ENCODE data around the gene TRDN.

The TRDN gene

DNA sequence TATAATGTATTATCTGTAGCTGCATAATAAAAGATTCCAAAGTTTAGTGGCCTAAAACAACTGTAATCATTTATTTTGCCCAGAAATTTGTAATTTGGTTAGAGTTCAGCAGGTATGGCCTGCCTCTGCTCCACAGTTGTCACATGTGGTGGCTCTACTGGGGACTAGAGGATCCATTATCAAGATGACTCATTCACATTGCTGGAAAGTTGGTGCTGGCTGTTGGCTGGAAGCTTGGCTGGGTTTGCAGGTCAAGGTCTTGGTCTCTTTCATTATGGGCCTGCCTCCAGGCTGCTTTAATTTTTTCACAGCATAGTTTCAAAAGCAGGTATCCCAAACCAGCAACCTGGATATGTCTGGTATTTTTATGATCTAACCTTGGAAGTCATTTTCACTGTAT lies 17.6 kb downstream of the TRDN start:
- Histone ChIP-seq H3K4me1 (ENCODE audit: insufficient read depth, low read length, poor library complexity, severe bottlenecking) (no peaks in the 10 kb centered on the region), H3K9ac (ENCODE audit: low read depth, low read length, poor library complexity, severe bottlenecking) (no peak overlapping the region), H3K4me2 (ENCODE audit: low read depth, low read length, poor library complexity, severe bottlenecking) (no peak overlapping the region), H2AFZ (ENCODE audit: low read length) (no peak overlapping the region), H3K27me3 (ENCODE audit: insufficient read depth, low read length, poor library complexity, severe bottlenecking) (no peaks in the 10 kb centered on the region), H3K79me2 (ENCODE audit: insufficient read depth, low read length) (no peaks in the 10 kb centered on the region), H3F3A (ENCODE audit: low read depth) (no peaks in the 10 kb centered on the region), H3K9me2 (replicated peaks; ENCODE audit: low read depth, low read length) (no peaks in the 10 kb centered on the region), H4K20me1 (ENCODE audit: insufficient read depth, low read length, poor library complexity, severe bottlenecking) (no peaks in the 10 kb centered on the region), H3K36me3 (ENCODE audit: insufficient read depth, low read length) (no peaks in the 10 kb centered on the region), H3K4me3 (ENCODE audit: low read length, poor library complexity, severe bottlenecking) (no peak overlapping the region), H3K9me3 (ENCODE audit: insufficient read depth, low read depth, low read length) (no peaks in the 10 kb centered on the region)
- no peak for TF ChIP-seq EZH2phosphoT487 (IDR thresholded peaks at IDR 0.05; ENCODE audit: borderline replicate concordance)
- TF ChIP-seq, protein P1, sequence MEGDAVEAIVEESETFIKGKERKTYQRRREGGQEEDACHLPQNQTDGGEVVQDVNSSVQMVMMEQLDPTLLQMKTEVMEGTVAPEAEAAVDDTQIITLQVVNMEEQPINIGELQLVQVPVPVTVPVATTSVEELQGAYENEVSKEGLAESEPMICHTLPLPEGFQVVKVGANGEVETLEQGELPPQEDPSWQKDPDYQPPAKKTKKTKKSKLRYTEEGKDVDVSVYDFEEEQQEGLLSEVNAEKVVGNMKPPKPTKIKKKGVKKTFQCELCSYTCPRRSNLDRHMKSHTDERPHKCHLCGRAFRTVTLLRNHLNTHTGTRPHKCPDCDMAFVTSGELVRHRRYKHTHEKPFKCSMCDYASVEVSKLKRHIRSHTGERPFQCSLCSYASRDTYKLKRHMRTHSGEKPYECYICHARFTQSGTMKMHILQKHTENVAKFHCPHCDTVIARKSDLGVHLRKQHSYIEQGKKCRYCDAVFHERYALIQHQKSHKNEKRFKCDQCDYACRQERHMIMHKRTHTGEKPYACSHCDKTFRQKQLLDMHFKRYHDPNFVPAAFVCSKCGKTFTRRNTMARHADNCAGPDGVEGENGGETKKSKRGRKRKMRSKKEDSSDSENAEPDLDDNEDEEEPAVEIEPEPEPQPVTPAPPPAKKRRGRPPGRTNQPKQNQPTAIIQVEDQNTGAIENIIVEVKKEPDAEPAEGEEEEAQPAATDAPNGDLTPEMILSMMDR (conservative IDR thresholded peaks at IDR 0.05; ENCODE audit: low read length), result no peak

DNA sequence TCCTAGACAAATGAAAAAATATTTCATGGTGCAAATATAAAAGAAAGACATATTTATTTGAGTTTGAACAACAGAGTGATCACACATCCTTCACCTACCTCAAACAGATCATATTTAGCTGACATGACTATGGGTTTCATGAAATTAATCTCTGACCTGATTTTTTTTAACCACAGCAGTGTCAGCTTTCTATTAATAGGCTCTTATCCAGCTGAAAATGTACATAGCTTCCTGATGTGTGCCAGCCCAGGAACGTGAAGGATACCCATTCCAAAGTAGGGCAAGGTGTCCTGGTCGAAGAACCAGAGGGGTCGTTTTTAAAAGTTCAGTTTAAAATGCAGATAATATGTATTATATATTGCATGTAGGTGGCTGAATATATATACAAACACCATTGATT lies 19.8 kb downstream of the TRDN start:
- H3K9me2 ChIP-seq (replicated peaks; ENCODE audit: low read depth, low read length), result no peaks in the 10 kb centered on the region
- TF ChIP-seq EZH2phosphoT487 (IDR thresholded peaks at IDR 0.05; ENCODE audit: borderline replicate concordance), result no peak
- TF ChIP-seq, protein P1 (conservative IDR thresholded peaks at IDR 0.05; ENCODE audit: low read length), result no peak

DNA sequence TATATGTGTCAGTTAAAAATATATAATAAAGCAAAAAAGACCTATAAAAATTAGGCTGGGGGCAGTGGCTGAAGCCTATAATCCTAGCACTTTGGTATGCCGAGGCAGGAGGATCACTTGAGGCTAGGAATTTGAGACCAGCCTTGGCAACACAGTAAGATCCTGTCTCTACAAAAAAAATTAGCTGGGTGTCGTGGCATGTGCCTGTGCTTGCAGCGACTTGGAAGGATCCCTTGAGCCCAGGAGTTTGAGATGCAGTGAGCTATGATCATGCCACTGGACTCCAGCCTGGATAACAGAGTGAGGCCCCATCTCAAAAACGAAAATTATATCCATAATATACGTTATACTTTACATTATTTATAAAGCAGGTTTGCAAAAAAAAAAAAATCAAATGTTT lies 20.7 kb downstream of the TRDN start:
- H3K9ac ChIP-seq (ENCODE audit: low read depth, low read length, poor library complexity, severe bottlenecking), result no peak overlapping the region
- no peaks in the 10 kb centered on the region for H4K20me1 ChIP-seq (ENCODE audit: insufficient read depth, low read length, poor library complexity, severe bottlenecking)
- H3K4me1 ChIP-seq (ENCODE audit: insufficient read depth, low read length, poor library complexity, severe bottlenecking), result no peaks in the 10 kb centered on the region
- no peaks in the 10 kb centered on the region for H3K79me2 ChIP-seq (ENCODE audit: insufficient read depth, low read length)
- H2AFZ ChIP-seq (ENCODE audit: low read length), result no peak overlapping the region
- H3F3A ChIP-seq (ENCODE audit: low read depth), result no peaks in the 10 kb centered on the region
- H3K9me3 ChIP-seq (ENCODE audit: insufficient read depth, low read depth, low read length), result no peaks in the 10 kb centered on the region
- H3K4me3 ChIP-seq (ENCODE audit: low read length, poor library complexity, severe bottlenecking), result no peak overlapping the region
- H3K27me3 ChIP-seq (ENCODE audit: insufficient read depth, low read length, poor library complexity, severe bottlenecking), result no peaks in the 10 kb centered on the region
- TF ChIP-seq, protein P1 (conservative IDR thresholded peaks at IDR 0.05; ENCODE audit: low read length), result no peak
- TF ChIP-seq EZH2phosphoT487 (IDR thresholded peaks at IDR 0.05; ENCODE audit: borderline replicate concordance), result no peak
- no peaks in the 10 kb centered on the region for H3K9me2 ChIP-seq (replicated peaks; ENCODE audit: low read depth, low read length)
- no peak overlapping the region for H3K4me2 ChIP-seq (ENCODE audit: low read depth, low read length, poor library complexity, severe bottlenecking)
- no peaks in the 10 kb centered on the region for H3K36me3 ChIP-seq (ENCODE audit: insufficient read depth, low read length)

More for the DNA sequence above, 19.8 kb downstream of the TRDN start:
- H3K9ac ChIP-seq (ENCODE audit: low read depth, low read length, poor library complexity, severe bottlenecking), result no peak overlapping the region
- H3F3A ChIP-seq (ENCODE audit: low read depth), result no peaks in the 10 kb centered on the region
- no peaks in the 10 kb centered on the region for H4K20me1 ChIP-seq (ENCODE audit: insufficient read depth, low read length, poor library complexity, severe bottlenecking)
- no peaks in the 10 kb centered on the region for H3K9me3 ChIP-seq (ENCODE audit: insufficient read depth, low read depth, low read length)
- no peaks in the 10 kb centered on the region for H3K36me3 ChIP-seq (ENCODE audit: insufficient read depth, low read length)
- no peaks in the 10 kb centered on the region for H3K79me2 ChIP-seq (ENCODE audit: insufficient read depth, low read length)
- no peak overlapping the region for H2AFZ ChIP-seq (ENCODE audit: low read length)
- H3K4me2 ChIP-seq (ENCODE audit: low read depth, low read length, poor library complexity, severe bottlenecking), result no peak overlapping the region
- no peaks in the 10 kb centered on the region for H3K4me1 ChIP-seq (ENCODE audit: insufficient read depth, low read length, poor library complexity, severe bottlenecking)
- H3K27me3 ChIP-seq (ENCODE audit: insufficient read depth, low read length, poor library complexity, severe bottlenecking), result no peaks in the 10 kb centered on the region
- no peak overlapping the region for H3K4me3 ChIP-seq (ENCODE audit: low read length, poor library complexity, severe bottlenecking)
